ENCODE results near the gene RPTN.

RPTN gene

GRCh38 chr1:152159144-152159543, at the start of gene RPTN:
RPTN (minus strand) TSS chr1:152159228; CDS start chr1:152157889, 1,339 bp downstream.
- Histone ChIP-seq H3K4me2 (ENCODE audit: low read depth, low read length, poor library complexity, severe bottlenecking) (no peak within 1 kb of the TSS), H3K4me3 (ENCODE audit: insufficient read depth, low read length, poor library complexity, severe bottlenecking) (no peak within 1 kb of the TSS), H4K20me1 (ENCODE audit: low read depth, low read length) (no peaks in the 10 kb centered on the region)

DNA sequence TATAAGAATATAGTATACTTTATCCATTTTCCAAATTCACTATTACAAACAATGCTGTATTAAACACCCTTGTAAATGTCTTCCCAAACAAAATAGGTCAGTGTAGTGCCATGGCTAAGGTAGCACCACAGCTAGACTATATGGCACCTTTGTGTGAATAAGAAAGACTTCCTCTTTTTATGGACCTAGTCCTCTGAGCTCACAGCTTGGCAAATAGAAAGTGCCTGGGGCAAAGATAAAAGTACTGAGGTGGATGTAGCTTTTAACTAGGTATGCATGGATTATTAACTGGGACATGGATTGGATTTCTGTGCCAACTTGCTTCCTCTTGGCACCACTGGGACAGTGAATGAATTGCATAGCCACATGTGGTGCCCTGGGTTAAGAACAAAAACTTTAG, 40.0 kb upstream of the RPTN start:
- H3K4me3 ChIP-seq (ENCODE audit: insufficient read depth, low read length, poor library complexity, severe bottlenecking) = no peak overlapping the region
- no peaks in the 10 kb centered on the region for H3K79me2 ChIP-seq (ENCODE audit: insufficient read depth, low read length)
- H3K27me3 ChIP-seq (ENCODE audit: low read length) = no peaks in the 10 kb centered on the region
- no peaks in the 10 kb centered on the region for H4K20me1 ChIP-seq (ENCODE audit: low read depth, low read length)
- no peaks in the 10 kb centered on the region for H3K36me3 ChIP-seq (ENCODE audit: low read length)
- no peak for TF ChIP-seq EZH2phosphoT487 (conservative IDR thresholded peaks at IDR 0.05; ENCODE audit: low read length)
- TF ChIP-seq, protein P1, sequence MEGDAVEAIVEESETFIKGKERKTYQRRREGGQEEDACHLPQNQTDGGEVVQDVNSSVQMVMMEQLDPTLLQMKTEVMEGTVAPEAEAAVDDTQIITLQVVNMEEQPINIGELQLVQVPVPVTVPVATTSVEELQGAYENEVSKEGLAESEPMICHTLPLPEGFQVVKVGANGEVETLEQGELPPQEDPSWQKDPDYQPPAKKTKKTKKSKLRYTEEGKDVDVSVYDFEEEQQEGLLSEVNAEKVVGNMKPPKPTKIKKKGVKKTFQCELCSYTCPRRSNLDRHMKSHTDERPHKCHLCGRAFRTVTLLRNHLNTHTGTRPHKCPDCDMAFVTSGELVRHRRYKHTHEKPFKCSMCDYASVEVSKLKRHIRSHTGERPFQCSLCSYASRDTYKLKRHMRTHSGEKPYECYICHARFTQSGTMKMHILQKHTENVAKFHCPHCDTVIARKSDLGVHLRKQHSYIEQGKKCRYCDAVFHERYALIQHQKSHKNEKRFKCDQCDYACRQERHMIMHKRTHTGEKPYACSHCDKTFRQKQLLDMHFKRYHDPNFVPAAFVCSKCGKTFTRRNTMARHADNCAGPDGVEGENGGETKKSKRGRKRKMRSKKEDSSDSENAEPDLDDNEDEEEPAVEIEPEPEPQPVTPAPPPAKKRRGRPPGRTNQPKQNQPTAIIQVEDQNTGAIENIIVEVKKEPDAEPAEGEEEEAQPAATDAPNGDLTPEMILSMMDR (IDR thresholded peaks at IDR 0.05; ENCODE audit: insufficient read depth, low read length, poor library complexity, severe bottlenecking) = no peak
- no peak overlapping the region for H3K27ac ChIP-seq (ENCODE audit: low read depth, low read length)
- H2AFZ ChIP-seq (ENCODE audit: low read depth, low read length, severe bottlenecking) = no peak overlapping the region
- no peak overlapping the region for H3K4me2 ChIP-seq (ENCODE audit: low read depth, low read length, poor library complexity, severe bottlenecking)
- H3F3A ChIP-seq (ENCODE audit: insufficient read depth) = no peaks in the 10 kb centered on the region
- H3K9me2 ChIP-seq (replicated peaks; ENCODE audit: insufficient read depth, low read length) = no peaks in the 10 kb centered on the region
- no peaks in the 10 kb centered on the region for H3K9me3 ChIP-seq (ENCODE audit: insufficient read depth, low read length)
- no peak overlapping the region for H3K9ac ChIP-seq (ENCODE audit: low read length)

More at GRCh38 chr1:152159144-152159543, at the start of gene RPTN:
- Histone ChIP-seq H3K9me3 (ENCODE audit: insufficient read depth, low read length) (no peaks in the 10 kb centered on the region), H3K9ac (ENCODE audit: low read length) (no peak within 1 kb of the TSS), H3K27me3 (ENCODE audit: low read length) (no peaks in the 10 kb centered on the region), H3F3A (ENCODE audit: insufficient read depth) (no peaks in the 10 kb centered on the region), H3K9me2 (replicated peaks; ENCODE audit: insufficient read depth, low read length) (no peaks in the 10 kb centered on the region), H3K36me3 (ENCODE audit: low read length) (no peaks in the 10 kb centered on the region), H3K27ac (ENCODE audit: low read depth, low read length) (no peak within 1 kb of the TSS), H2AFZ (ENCODE audit: low read depth, low read length, severe bottlenecking) (no peak within 1 kb of the TSS), H3K79me2 (ENCODE audit: insufficient read depth, low read length) (no peaks in the 10 kb centered on the region)
- TF ChIP-seq EZH2phosphoT487 (conservative IDR thresholded peaks at IDR 0.05; ENCODE audit: low read length) = no peak
- TF ChIP-seq, protein P1 (IDR thresholded peaks at IDR 0.05; ENCODE audit: insufficient read depth, low read length, poor library complexity, severe bottlenecking) = no peak

GRCh38 chr1:152197361-152197941, 38.4 kb upstream of the RPTN start:
- Histone ChIP-seq H3K9me2 (replicated peaks; ENCODE audit: insufficient read depth, low read length) (no peaks in the 10 kb centered on the region), H3F3A (ENCODE audit: insufficient read depth) (no peaks in the 10 kb centered on the region), H2AFZ (ENCODE audit: low read depth, low read length, severe bottlenecking) (no peak overlapping the region), H3K4me3 (ENCODE audit: insufficient read depth, low read length, poor library complexity, severe bottlenecking) (no peak overlapping the region), H3K27me3 (ENCODE audit: low read length) (no peaks in the 10 kb centered on the region), H4K20me1 (ENCODE audit: low read depth, low read length) (no peaks in the 10 kb centered on the region), H3K4me2 (ENCODE audit: low read depth, low read length, poor library complexity, severe bottlenecking) (no peak overlapping the region), H3K9ac (ENCODE audit: low read length) (no peak overlapping the region), H3K36me3 (ENCODE audit: low read length) (no peaks in the 10 kb centered on the region), H3K9me3 (ENCODE audit: insufficient read depth, low read length) (no peaks in the 10 kb centered on the region), H3K79me2 (ENCODE audit: insufficient read depth, low read length) (no peaks in the 10 kb centered on the region), H3K27ac (ENCODE audit: low read depth, low read length) (no peak overlapping the region)
- no peak for TF ChIP-seq EZH2phosphoT487 (conservative IDR thresholded peaks at IDR 0.05; ENCODE audit: low read length)
- TF ChIP-seq, protein P1 (IDR thresholded peaks at IDR 0.05; ENCODE audit: insufficient read depth, low read length, poor library complexity, severe bottlenecking) = no peak

Data from SU-DHL-6 (cell line).